ENCODE measurements around the gene ROCK1.
"Not testable (repeated sequence)": the region's sequence is repeated elsewhere in the genome, so short reads cannot be mapped to it uniquely, and the experiment has no call there.

The ROCK1 gene

GRCh38 chr18:21111346-21112139 lies at the start of gene ROCK1:
ROCK1 (minus strand) TSS chr18:21111813; CDS start chr18:21110910, 903 bp downstream.
- peak; percentile 100 for DNase-seq

GRCh38 chr18:21155443-21155842 lies 43.8 kb upstream of the ROCK1 start:
- no peak for DNase-seq

- no peak for DNase-seq
Measured at GRCh38 chr18:21146016-21146415, 34.4 kb upstream of the ROCK1 start.

- no peak for DNase-seq
Measured at GRCh38 chr18:21145371-21145770, 33.8 kb upstream of the ROCK1 start.

GRCh38 chr18:21141668-21142422 lies 30.2 kb upstream of the ROCK1 start:
- DNase-seq = no peak

GRCh38 chr18:21137719-21138488 lies 26.3 kb upstream of the ROCK1 start:
- not testable (repeated sequence) for DNase-seq

GRCh38 chr18:21134895-21135294 lies 23.3 kb upstream of the ROCK1 start:
- DNase-seq = no peak

- no peak for DNase-seq
Measured at GRCh38 chr18:21132398-21132918, 20.8 kb upstream of the ROCK1 start.

GRCh38 chr18:21131698-21132227 lies 20.1 kb upstream of the ROCK1 start:
- DNase-seq = no peak

GRCh38 chr18:21129566-21130216 lies 18.1 kb upstream of the ROCK1 start:
- DNase-seq = no peak

- DNase-seq = no peak
Measured at GRCh38 chr18:21123290-21123926, 11.8 kb upstream of the ROCK1 start.

- DNase-seq = no peak
Measured at GRCh38 chr18:21118806-21119205, 7.2 kb upstream of the ROCK1 start.

GRCh38 chr18:21117409-21118131 lies 6.0 kb upstream of the ROCK1 start:
- DNase-seq = no peak

GRCh38 chr18:21115519-21116411 lies 4.2 kb upstream of the ROCK1 start:
- DNase-seq = peak; percentile 58

- peak; percentile 68 for DNase-seq
Measured at GRCh38 chr18:21112543-21113105, 1.0 kb upstream of the ROCK1 start.

GRCh38 chr18:21112140-21112473 lies 494 bp upstream of the ROCK1 start:
- no peak for DNase-seq

- DNase-seq = peak; percentile 84
Measured at GRCh38 chr18:21110713-21111345, 784 bp downstream of the ROCK1 start.

GRCh38 chr18:21109936-21110712 lies 1.5 kb downstream of the ROCK1 start:
- DNase-seq = no peak

Measured in NCI-H82 (cell line).